Esophagus squamous epithelium (tissue), 4 donors: ENCODE results near the gene SAA1.

Experiments
- POLR2A ChIP-seq, 4 donors: fragments of 450-650 bp; IDR thresholded peaks; one replicate each; pipeline ENCODE4 v1.6.1; 2017; ENCODE audit warnings: antibody characterized with exemption in 4 of 4, mild to moderate bottlenecking in 4 of 4, moderate library complexity in 3 of 4
- TF ChIP-seq, protein P1 (sequence below), 6 experiments: fragments of 450-650 bp in 4 of 6; fragments of 200-600 bp in 2 of 6; sonication (generic) in 2 of 6; IDR thresholded peaks; one replicate each; pipeline ENCODE4 v1.5.1; 2016 to 2019; ENCODE audit warnings: antibody characterized with exemption in 6 of 6, mild to moderate bottlenecking in 4 of 6, moderate library complexity in 4 of 6

- TF ChIP-seq, protein P1, sequence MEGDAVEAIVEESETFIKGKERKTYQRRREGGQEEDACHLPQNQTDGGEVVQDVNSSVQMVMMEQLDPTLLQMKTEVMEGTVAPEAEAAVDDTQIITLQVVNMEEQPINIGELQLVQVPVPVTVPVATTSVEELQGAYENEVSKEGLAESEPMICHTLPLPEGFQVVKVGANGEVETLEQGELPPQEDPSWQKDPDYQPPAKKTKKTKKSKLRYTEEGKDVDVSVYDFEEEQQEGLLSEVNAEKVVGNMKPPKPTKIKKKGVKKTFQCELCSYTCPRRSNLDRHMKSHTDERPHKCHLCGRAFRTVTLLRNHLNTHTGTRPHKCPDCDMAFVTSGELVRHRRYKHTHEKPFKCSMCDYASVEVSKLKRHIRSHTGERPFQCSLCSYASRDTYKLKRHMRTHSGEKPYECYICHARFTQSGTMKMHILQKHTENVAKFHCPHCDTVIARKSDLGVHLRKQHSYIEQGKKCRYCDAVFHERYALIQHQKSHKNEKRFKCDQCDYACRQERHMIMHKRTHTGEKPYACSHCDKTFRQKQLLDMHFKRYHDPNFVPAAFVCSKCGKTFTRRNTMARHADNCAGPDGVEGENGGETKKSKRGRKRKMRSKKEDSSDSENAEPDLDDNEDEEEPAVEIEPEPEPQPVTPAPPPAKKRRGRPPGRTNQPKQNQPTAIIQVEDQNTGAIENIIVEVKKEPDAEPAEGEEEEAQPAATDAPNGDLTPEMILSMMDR (IDR thresholded peaks at IDR 0.05) = no peak
- TF ChIP-seq POLR2A (IDR thresholded peaks at IDR 0.05) = no peak
Observed at GRCh38 chr11:18315893-18316292, 49.8 kb downstream of the SAA1 start.
